ENCODE measurements around the gene PREPL.
"Not testable (repeated sequence)": the region's sequence is repeated elsewhere in the genome, so short reads cannot be mapped to it uniquely, and the experiment has no call there.

PREPL gene

GRCh38 chr2:44314362-44314761 lies 46.9 kb downstream of the PREPL start:
- H3K4me3 ChIP-seq (ENCODE audit: low read length), result no peak overlapping the region
- no peak for TF ChIP-seq CTCF (IDR thresholded peaks at IDR 0.05; ENCODE audit: insufficient read depth, low read depth, low read length, missing control alignments)
- no peak for DNase-seq (ENCODE audit: low read depth)

- no peak overlapping the region for H3K4me3 ChIP-seq (ENCODE audit: low read length)
- no peak for DNase-seq (ENCODE audit: low read depth)
- TF ChIP-seq CTCF (IDR thresholded peaks at IDR 0.05; ENCODE audit: insufficient read depth, low read depth, low read length, missing control alignments), result no peak
These were observed 51.0 kb downstream of the PREPL start for GRCh38 chr2:44310287-44310686.

GRCh38 chr2:44305882-44306281 lies 55.4 kb downstream of the PREPL start:
- TF ChIP-seq CTCF (IDR thresholded peaks at IDR 0.05; ENCODE audit: insufficient read depth, low read depth, low read length, missing control alignments), result no peak
- no peak for DNase-seq (ENCODE audit: low read depth)
- H3K4me3 ChIP-seq (ENCODE audit: low read length), result no peak overlapping the region

- no peak for TF ChIP-seq CTCF (IDR thresholded peaks at IDR 0.05; ENCODE audit: insufficient read depth, low read depth, low read length, missing control alignments)
- no peak for DNase-seq (ENCODE audit: low read depth)
- no peak overlapping the region for H3K4me3 ChIP-seq (ENCODE audit: low read length)
These were observed 57.0 kb downstream of the PREPL start for GRCh38 chr2:44304258-44304657.

- DNase-seq (ENCODE audit: low read depth); H3K4me3 ChIP-seq (ENCODE audit: low read length): not testable (repeated sequence)
These were observed 57.5 kb downstream of the PREPL start for GRCh38 chr2:44303766-44304165.

- H3K4me3 ChIP-seq (ENCODE audit: low read length), result no peak overlapping the region
- no peak for TF ChIP-seq CTCF (IDR thresholded peaks at IDR 0.05; ENCODE audit: insufficient read depth, low read depth, low read length, missing control alignments)
These were observed 60.2 kb downstream of the PREPL start for GRCh38 chr2:44301111-44301510.

GRCh38 chr2:44299635-44300034 lies 61.7 kb downstream of the PREPL start:
- no peak overlapping the region for H3K4me3 ChIP-seq (ENCODE audit: low read length)
- DNase-seq (ENCODE audit: low read depth), result no peak
- TF ChIP-seq CTCF (IDR thresholded peaks at IDR 0.05; ENCODE audit: insufficient read depth, low read depth, low read length, missing control alignments), result no peak

More at GRCh38 chr2:44301111-44301510, 60.2 kb downstream of the PREPL start:
- no peak for DNase-seq (ENCODE audit: low read depth)

GRCh38 chr2:44297431-44297830 lies 63.9 kb downstream of the PREPL start:
- TF ChIP-seq CTCF (IDR thresholded peaks at IDR 0.05; ENCODE audit: insufficient read depth, low read depth, low read length, missing control alignments), result no peak
- DNase-seq (ENCODE audit: low read depth), result no peak
- no peak overlapping the region for H3K4me3 ChIP-seq (ENCODE audit: low read length)
